NCI-H524 treated with DMSO at 0.1 percent for 48 hours (cell line): Measurements from ENCODE around the gene KIF25.
"Not testable (repeated sequence)": the region's sequence is repeated elsewhere in the genome, so short reads cannot be mapped to it uniquely, and the experiment has no call there.

Experiments used
- DNase-seq: peaks from one replicate; lab custom pipeline; 2025; lab: John Stamatoyannopoulos, UW

KIF25 gene

GRCh38 chr6:168070804-168071203 is 73.3 kb downstream of the KIF25 start:
- DNase-seq = no peak

DNA sequence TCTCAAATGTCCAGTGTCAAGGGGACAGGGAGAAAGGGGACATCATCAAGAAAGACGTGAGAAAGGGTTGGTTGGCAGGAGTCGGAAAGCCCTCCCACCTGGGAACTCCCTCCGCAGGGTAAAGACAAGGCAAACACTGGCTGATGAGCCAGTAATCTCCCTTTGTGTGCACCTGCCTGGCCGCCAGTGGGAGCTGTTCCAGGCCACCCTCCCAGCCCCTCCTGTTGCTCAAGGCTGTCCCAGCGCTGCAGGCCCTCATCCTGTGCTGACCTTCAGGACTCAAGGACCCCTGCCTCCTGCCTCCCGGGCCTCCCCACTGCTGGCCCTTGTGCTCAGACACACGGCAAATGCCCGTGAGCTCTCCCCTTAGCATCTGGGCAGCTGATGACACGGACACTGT is 74.1 kb downstream of the KIF25 start:
- DNase-seq = no peak

DNA sequence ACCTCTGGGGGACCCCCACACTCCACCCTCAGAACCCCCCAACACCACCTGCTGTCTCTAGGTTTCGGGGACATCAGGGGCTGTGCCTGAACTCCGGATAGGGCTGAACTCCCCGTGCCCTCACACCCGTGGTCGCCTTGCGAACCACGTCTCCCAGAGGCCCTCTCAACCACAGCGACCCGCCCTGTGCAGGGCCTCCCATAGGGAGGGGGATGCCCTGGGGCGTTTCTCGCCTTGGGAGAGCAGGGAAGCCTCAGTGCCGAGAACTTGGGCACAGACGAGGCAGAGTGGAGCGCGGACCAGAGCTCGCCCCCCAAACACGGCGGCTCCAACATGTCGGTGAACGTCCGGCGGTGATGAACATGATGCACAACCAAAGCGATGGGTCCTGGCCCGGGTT is 74.8 kb downstream of the KIF25 start:
- DNase-seq = no peak

- no peak for DNase-seq
Observed at GRCh38 chr6:168072730-168073129, 75.3 kb downstream of the KIF25 start.

DNA sequence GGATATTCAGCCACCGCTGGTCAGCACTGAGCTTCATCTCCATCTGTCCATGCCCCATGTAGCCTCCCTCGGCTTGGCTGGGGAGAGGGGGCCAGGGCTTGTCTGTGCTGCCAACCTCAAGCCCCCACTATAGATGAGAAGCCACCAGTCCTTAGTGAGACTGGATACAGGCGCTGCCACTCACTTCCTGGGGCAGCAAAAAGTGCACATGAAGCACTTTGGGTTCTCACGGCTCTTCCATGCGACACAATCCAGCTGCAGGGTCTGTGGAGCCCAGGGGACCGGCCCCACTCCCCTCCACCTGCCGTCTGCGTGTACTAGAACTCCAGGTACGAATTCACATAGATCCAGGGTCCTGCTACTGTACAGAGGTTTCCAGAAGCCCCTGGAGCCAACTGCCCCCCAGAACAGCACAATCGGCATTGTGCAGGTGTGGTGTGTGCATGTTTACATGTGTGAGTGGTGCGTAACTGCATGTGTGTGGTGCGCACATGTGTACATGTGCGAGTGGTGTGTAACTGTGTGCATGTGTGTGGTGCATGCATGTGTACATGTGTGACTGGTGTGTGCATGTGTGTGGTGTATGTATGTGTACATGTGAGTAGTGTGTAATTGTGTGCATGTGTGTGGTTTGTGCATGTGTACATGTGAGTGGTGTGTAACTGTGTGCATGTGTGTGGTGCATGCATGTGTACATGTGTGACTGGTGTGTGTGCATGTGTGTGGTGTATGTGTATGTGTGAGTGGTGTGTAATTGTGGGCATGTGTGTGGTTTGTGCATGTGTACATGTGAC is 76.7 kb downstream of the KIF25 start:
- no peak for DNase-seq

- DNase-seq = no peak
Observed at GRCh38 chr6:168075216-168075615, 77.7 kb downstream of the KIF25 start.

DNA sequence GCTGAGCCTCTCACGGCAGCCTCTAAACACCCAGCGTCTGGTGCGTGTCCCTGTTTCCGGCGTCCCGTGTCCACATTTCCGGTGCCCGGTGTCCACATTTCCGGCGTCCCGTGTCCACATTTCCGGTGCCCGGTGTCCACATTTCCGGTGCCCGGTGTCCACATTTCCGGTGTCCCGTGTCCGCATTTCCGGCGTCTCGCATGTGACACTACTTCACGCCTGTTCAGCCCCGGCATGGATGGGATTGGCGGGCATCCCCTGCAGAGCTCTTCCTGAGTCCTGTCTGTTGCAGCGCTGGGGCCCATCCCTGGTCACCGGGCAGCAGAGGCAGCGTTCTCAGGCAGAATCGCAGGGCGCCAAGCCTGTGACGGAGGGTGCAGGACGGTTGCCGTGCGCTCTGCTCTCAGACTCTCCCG is 78.3 kb downstream of the KIF25 start:
- no peak for DNase-seq

DNA sequence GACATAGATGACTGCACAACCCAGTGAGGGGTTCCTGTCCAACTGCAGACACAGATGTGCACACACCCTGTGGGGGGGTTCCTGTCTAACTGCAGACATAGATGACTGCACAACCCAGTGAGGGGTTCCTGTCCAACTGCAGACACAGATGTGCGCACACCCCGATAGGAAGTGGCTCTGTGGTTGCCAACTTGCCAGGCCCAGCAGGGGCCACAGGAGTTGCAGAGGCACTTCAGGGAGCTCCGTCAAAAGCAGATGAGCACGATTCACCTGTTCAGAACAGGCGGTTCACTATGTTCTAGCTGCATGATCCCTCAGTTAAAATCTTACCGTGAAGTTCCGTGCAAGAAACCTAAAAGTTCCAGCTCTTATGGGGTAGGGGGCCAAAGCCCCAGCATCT is 79.9 kb downstream of the KIF25 start:
- DNase-seq = not testable (repeated sequence)

- DNase-seq = no peak
Observed at GRCh38 chr6:168078175-168078942, 80.9 kb downstream of the KIF25 start.

GRCh38 chr6:168078943-168079405 is 81.5 kb downstream of the KIF25 start, which contains the start of gene FRMD1:
Gene FRMD1 (minus strand): TSS chr6:168079212. CDS start chr6:168079094, 118 bp downstream.
- DNase-seq = no peak

DNA sequence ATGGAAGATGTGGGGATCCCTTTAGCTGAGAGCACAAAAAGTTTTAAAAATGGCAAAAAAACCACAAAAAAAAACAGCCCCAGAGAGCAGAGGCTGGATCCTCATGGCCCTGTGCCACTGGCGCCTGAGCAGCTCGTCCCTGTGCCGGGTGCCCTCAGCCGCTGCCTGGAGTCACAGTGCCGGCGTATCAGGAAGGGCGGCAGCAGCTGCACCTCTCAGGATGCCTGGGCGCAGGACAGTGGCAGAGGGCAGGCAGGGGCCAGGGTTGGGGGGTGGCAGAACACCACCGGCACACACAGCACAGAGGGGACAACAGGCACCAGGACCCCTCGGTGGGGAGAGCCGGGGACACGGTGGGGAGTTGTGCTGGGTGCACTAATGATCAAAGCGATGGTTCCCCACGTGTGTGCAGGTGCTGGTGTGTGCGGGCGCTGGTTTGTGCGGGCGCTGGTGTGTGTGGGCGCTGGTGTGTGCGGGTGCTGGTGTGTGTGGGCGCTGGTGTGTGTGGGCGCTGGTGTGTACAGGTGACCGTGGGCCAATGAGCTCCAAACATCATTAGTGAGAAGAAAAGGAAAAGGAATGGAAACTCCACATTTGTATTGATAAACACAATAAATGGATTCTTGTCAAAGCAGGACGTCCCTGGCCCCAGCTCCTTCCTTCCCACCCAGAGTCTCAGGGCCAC is 83.1 kb downstream of the KIF25 start:
- DNase-seq = no peak

DNA sequence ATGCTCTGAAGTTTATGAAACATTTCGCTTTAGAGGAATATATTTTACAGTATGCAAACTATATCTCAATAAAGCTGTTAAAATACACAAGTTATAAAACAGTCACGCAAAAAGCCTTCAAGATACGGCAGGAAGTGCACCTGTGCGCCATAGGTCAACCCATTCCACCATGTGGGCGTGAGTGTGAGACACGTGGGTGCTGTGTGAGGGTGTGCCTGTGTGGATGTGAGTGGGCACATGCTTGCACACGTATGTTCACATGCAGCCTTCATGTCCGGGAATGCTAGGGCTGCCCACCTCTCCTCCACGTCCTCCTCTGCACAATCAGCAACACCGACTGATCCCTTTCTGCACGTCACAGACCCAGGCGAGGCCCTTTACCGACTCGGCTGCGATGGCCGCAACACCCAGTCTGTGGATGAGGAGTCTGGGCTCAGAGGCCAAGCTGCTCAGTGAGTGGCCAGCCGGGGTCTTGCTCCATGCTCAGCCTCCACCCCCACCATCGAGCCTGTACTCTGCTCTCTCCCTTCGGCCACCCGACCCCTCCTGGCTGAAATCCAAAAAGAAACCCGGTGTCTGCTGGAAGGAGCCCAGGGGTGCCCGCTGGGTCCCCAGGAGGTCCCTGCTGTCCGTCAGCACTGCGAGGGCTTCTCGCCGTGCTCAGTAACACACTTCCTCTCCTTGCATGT is 84.5 kb downstream of the KIF25 start:
- no peak for DNase-seq

DNA sequence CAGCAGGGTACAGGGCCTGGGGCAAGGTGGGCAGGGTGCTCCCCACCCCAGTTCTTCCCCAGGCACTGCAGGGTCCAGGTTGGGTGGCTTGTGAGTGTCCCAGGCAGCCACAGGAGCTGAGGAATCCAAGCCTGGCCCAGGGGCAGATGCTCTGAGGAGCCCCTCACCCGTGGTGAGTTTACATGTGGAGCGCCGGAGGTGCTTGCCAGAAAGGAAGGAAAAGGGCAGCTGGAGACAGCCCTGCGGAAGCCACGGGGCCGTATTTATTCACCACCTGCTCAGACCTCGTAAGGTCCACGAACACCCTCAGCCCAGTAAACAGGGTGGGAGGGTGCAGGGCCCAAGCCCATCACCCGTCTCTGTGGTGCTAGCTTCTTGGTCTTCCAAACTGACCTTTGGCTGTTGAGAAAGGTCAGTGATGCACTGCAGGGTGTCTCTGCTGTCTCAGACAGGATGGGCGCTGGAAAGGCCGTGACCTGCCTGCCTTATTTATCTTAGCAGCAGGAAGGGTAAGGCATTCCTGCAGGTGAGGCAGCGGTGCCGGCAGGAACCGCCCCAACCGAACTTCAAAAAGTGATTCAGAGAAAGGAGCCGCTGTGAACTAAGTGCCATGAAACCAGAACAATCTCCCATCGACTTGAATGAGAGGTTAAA is 85.5 kb downstream of the KIF25 start:
- DNase-seq = no peak

- DNase-seq = no peak
Observed at GRCh38 chr6:168083514-168083885, 86.0 kb downstream of the KIF25 start.

GRCh38 chr6:168084465-168085160 is 87.1 kb downstream of the KIF25 start:
- no peak for DNase-seq

DNA sequence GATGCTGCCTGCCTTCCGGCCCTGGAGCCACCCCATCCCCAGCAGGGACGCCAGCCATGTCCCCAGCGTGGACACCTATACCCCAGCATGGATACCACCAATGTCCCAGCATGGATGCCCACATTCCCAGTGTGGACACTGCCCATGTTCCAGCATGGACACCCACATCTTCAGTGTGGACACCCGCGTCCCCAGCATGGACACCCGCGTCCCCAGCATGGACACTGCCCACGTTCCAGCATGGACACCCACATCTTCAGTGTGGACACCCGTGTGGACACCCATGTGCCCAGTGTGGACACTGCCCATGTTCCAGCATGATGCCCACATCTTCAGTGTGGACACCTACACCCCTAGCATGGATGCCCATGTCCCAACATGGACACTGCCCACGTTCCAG is 88.6 kb downstream of the KIF25 start:
- no peak for DNase-seq

DNA sequence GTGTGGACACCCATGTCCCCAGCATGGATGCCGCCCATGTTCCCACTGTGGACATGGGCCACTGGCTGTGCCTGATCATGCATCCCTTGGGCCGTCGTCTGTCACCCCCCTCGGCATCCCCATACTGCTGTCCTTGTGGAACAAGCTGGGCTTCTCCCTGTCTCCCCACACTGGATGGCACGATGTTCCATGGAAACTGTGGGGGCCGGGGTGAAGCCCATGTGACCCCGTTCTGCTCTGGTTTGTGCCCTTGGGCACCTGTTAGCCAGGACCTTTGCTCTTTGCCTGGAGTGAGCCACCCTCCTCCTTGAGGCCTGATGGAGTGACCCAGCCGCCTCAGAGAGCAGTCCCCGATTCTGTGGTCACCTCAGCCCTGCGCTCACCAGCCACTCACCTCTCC is 89.1 kb downstream of the KIF25 start:
- DNase-seq = no peak

DNA sequence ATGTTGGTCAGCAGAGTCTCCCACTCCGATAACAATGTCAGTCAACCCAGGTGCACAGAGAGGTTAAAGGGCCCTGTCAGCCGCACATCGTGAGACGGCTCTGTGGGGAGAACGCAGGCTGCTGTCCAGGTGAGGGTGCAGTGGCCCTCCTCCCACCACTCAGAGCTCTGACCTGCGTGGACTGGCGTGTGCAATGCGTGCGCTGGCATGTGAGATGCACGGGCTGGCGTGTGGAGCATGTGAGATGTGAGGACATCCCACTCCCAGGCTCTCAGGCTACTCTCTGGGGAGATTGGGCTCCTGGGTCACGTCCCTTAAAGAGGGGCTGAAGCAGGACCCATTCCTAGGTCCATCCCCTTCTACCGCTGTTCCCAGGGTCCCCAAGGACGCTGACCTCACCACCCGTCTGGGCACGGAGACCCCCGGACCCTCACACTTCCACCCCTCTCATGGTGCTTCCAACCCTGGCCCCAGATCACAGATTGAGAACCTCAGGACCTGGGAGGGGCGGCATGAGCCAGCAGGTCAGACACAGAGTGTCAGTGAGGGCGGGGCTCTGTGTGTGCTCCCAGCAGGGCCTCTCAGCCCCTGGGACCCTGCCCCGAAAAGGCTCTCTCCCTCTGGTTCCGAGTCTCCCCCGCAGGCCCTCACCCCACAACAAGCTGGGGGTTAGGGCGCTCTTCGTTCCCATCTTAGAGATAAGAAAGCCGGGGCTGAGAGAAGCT is 90.1 kb downstream of the KIF25 start:
- DNase-seq = no peak

GRCh38 chr6:168088161-168089053 is 90.9 kb downstream of the KIF25 start:
- DNase-seq = no peak
